SU-DHL-6 (cell line): ENCODE data around the gene FMR1NB.

Source experiments
- EZH2phosphoT487 ChIP-seq: fragments of 200-600 bp; sonication (generic), shearing (Covaris generic); conservative IDR thresholded peaks from 2 replicates; pipeline ENCODE4 v1.6.1; 2018; ENCODE audit warnings: mild to moderate bottlenecking, antibody characterized with exemption, low read length, moderate library complexity, mixed read lengths
- TF ChIP-seq, protein P1 (sequence below): fragments of 200-600 bp; sonication (generic); IDR thresholded peaks from one replicate; pipeline ENCODE4 v1.5.1; 2017; ENCODE audit warnings: antibody characterized with exemption, mild to moderate bottlenecking, low read length, moderate library complexity; ENCODE audit not compliant: insufficient read depth, poor library complexity, severe bottlenecking

- TF ChIP-seq, protein P1, sequence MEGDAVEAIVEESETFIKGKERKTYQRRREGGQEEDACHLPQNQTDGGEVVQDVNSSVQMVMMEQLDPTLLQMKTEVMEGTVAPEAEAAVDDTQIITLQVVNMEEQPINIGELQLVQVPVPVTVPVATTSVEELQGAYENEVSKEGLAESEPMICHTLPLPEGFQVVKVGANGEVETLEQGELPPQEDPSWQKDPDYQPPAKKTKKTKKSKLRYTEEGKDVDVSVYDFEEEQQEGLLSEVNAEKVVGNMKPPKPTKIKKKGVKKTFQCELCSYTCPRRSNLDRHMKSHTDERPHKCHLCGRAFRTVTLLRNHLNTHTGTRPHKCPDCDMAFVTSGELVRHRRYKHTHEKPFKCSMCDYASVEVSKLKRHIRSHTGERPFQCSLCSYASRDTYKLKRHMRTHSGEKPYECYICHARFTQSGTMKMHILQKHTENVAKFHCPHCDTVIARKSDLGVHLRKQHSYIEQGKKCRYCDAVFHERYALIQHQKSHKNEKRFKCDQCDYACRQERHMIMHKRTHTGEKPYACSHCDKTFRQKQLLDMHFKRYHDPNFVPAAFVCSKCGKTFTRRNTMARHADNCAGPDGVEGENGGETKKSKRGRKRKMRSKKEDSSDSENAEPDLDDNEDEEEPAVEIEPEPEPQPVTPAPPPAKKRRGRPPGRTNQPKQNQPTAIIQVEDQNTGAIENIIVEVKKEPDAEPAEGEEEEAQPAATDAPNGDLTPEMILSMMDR, result no peak
- no peak for TF ChIP-seq EZH2phosphoT487
Measured at GRCh38 chrX:148020329-148020728, 39.2 kb downstream of the FMR1NB start.
